A172 (cell line): ENCODE data around the gene ATXN2. TPM values are rescaled to one million over a fixed set of nuclear protein-coding genes. Genes with fewer than 3 reads are reported as not detected.
"Not testable (repeated sequence)": the region's sequence is repeated elsewhere in the genome, so short reads cannot be mapped to it uniquely, and the experiment has no call there.

Source experiments
- DNase-seq: peaks from one replicate; pipeline ENCODE4 v3.0.0-alpha.2; 2015; ENCODE audit warnings: low spot score
- total RNA-seq: library from RNA; depleted of rRNA; stranded (reverse); fragments of >200 nt; shearing (Covaris generic); gene quantifications from 2 replicates; pipeline ENCODE4 v1.2.3, GENCODE V29; 2014

Gene ATXN2
- total RNA-seq, 1 experiment from 2014 or later = 25.6 TPM

DNA sequence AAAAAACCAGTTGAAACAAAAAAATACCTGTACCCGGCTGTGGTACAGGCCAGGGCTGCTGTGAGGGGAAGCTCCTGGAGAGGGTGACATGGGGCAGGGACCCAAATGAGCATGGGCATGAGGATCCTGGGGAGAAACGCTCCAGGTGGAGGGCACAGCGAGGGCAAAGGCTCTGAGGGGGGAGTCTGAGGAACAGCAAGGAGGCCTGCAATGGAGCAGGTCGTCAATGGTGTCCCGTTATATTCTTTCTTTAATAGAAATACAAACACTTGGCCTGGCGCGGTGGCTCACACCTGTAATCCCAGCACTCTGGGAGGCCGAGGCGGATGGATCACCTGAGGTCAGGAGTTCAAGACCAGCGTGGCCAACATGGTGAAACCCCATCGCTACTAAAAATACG lies 1.9 kb upstream of the ATXN2 start:
- DNase-seq = not testable (repeated sequence)

DNA sequence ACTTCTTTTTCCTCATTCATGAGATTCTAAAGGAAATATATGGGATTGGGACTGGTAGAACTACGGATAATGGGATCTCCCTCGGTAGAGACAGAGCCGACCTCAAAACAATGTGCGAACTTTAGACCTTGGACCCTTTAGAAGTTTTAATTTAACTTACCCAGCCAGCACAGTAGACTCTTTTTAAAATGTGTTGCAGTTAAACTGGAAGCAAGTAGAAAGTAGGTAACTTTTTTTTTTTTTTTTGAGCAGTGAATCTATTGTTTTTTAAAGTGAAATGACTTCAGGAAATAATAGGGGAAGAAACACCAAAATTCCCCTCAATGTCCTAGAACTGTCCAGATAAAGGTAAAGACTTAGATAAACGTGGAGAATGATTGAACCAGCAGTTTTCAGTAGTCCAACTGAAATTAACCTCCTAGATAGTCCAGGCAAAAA lies 1.1 kb upstream of the ATXN2 start:
- DNase-seq = no peak

DNA sequence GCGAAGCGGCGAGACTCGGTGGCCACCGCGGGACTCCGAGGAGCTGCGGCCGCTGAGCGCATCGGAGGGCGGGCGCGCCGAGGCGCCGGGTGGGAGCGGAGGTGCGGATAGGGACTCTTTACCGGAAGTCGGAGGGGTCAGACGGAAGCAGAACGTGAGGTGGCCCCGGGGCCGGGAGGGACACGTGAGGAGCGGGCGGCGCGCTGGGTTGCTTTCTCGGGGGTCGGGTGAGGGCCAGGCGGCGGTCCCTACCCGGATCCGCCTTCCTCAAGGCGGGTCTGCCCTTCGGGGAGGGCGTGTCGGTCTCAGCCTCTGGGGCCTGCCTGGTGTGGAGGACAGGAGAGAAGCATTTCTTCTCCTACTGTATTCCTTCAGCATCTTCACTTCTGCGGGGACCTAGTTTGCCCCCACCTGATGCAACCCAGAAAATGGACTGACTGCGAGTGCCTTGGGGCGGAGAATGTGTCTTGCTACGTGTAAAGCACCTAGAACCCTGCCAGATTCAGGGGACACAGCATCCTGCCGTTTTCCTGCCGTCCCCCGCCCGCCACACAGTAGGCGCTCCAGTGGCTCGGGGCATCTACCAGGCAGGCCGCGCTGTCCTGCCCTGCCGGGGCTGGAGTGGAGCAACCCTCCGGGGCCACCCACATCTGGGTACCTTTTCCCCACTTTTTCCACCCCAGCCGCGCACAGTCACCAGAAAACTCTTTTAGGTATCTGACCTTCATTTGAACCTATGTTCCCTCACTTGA lies 514 bp upstream of the ATXN2 start:
- peak; percentile 80 for DNase-seq

DNA sequence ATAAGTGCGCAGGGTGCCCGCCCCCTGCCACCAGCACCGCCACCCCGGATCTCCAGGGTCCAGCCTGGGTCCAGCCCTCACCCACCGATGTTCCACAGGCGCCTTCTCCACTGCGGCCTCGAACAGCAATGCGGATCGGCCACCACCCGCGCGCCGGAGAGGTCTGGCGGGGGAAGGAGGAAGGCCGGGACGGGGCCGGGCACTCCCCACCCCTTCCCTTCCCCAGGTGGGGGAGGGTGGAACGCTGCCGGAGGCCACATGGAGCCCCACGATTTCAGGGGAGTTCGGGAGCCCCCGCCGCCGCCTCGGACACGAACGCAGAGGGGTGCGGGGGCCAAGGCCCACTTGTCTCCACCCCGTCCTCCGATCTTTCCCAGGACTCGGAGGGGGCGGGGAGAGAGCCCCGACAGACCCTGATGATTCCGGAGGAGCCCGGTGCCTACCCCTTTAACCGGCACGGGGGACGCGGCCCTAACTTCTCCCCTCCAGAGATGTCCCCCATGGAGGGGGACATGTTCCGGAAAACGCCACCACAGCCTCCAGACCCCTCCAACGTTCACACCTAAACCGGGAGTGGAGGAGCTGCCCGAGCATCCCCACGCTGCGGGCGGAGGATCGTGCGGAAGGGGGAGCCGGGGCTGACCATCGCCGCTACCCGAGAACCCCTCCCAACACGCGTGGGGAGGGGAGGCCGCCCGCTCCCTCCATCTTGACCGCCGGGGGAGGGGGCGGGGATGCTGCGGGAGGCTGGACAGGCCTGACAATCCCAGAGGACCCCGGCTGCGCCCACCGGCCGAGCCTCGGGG lies 1.1 kb downstream of the ATXN2 start:
- DNase-seq = no peak

DNA sequence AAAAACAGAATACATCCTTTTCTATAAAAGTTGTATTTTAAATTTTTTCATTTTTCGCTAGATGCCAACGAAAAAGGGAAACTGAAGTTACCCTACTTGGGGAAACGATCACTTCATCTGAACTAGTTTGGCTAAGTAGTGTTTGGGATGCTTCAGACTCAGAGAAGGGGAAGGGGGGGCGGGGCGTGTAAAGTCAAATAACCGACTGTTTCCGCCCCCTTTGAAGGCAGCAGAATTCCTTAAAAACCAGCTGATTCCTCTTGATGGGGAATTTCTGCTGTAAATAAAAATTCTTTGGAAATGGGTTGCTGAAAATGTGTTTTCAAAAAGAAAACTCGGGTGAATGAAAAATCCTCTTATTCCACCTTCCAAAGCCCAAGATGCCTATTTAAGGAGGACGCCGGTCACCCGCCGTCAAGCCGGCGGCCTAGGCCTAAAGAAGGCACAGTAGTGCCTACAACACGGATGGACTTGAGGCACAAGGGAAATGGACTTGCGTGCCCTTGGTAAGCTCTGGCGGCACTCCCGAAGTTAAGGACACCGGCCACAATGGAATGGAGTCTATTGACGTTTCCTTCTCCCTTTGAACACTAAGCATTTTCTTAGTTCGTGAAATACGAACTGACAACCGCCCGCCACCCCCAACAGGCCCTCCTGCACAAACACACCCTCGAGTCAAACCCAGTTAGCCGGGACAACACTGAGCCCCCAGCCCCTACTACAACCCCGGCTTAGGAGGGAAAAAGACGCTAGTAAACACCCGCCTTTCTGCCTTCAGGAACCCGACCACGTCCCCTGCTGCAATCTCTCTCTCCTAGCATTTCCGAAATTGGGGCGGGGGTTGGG lies 1.9 kb downstream of the ATXN2 start:
- peak; percentile 33 for DNase-seq

DNA sequence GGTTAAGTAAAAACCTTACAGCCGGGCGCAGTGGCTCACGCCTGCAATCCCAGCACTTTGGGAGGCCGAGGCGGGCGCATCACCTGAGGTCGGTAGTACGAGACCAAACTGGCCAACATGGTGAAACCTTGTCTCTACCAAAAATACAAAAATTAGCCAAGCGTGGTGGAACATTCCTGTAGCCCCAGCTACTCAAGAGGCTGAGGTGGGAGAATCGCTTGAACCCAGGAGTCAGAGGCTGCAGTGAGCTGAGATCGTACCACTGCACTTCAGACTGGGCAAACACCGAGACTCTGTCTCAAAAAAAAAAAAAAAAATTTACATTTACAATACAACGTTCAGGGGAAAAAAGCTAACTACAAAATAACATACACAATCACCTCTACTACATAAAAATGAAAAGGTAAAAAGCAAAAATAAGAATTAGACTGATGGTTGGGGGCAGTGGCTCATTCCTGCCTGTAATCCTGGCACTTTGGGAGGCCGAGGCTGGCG lies 3.7 kb downstream of the ATXN2 start:
- not testable (repeated sequence) for DNase-seq

DNA sequence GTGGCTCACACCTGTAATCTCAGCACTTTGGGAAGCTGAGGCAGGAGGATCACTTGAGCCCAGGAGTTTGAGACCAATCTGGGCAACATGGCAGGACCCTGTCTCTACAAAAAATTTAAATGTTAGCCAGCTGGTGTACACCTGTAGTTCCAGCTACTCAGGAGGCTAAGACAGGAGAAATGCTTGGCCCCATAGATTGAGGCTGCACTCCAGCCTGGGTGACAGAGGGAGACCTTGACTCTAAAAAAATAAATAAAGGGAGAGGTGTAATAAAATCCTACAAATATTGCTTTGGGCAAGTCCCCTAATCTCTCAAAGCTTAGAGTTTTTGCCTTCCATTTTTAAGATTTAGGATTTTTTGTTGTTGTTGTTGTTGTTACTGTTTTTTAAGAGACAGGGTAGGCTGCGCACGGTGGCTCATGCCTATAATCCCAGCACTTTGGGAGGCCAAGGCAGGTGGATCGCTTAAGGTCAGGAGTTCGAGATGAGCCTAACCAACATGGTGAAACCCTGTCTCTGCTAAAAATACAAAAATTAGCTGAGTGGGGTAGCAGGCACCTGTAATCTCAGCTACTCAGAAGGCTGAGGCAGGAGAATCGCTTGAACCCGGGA lies 7.6 kb downstream of the ATXN2 start:
- DNase-seq = not testable (repeated sequence)

DNA sequence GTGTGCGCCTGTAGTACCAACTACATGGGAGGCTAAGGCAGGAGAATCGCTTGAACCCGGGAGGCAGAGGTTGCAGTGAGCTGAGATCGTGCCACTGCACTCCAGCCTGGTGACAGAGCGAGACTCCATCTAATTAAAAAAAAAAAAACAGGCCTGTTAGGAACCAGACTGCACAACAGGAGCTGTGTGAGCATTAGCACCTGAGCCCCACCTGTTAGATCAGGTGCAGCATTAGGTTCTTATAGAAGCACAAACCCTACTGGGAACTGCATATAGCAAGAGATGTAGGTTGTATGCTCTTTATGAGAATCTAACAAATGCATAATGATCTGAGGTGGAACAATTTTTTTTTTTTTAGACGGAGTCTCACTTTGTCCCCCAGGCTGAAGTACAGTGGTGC lies 8.6 kb downstream of the ATXN2 start:
- no peak for DNase-seq

DNA sequence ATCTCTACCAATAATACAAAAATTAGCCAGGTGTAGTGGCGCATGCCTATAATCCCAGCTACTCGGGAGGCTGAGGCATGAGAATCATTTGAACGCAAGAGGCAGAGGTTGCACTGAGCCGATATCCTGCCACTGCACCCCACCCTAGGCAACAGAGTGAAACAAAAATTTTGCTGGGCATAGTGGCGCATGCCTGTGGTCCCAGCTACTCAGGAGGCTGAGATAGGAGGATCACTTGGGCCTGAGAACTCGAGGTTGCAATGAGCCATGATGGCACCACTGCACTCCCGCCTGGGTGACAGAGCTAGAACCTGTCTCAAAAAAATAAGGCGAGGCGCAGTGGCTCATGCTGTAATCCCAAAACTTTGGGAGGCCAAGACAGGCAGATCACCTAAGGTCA lies 9.5 kb downstream of the ATXN2 start:
- DNase-seq = no peak

DNA sequence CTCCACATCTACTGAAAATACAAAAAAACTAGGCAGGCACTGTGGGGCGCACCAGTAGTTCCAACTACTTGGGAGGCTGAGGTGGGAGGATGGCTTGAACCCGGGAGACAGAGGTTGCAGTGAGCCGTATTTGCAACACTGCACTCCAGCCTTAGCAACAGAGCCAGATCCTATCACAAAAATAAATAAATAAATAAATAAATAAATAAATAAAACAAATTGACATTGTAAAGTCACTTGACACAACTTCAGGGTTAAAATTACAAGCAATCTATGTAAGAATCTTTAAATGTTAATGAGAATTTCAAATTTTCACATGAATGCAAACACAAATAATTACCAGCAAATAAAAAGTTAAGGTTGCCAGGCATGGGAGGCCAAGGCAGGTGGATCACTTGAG lies 11.1 kb downstream of the ATXN2 start:
- no peak for DNase-seq

DNA sequence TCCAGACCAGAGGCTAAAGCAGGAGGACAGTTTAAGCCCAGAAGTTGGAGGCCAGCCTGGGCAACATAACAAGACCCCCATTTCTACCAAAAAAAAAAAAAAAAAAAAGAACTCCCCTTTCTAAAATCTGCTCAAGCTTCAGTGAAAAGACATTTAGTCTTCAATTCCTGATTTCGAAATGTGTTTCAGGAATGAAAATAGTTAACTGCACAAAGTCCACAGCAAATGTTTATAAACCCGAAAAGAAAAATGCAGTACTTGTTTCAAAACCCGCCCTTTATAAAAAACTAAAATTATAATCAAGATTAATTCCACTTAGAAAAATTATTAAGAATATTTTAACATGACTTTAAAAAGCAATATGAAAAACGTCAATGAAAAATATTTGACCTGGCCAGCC lies 12.1 kb downstream of the ATXN2 start:
- DNase-seq = no peak

DNA sequence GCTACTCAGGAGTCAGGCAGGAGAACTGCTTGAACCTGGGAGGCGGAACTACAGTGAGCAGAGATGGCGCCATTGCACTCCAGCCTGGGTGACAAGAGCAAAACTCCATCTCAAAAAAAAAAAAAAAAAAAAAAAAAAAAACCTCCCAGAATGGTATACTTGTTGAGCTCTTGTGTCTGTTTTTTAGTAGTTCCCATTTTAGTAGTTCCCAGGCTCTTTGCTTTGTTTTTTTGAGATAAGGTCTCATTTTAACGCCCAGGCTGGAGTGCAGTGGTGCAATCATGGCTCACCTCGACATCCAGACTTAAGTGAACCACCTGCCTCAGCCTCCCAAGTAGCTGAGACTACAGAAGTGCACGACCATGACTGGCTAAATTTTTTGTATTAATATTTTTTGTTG lies 13.4 kb downstream of the ATXN2 start:
- no peak for DNase-seq

DNA sequence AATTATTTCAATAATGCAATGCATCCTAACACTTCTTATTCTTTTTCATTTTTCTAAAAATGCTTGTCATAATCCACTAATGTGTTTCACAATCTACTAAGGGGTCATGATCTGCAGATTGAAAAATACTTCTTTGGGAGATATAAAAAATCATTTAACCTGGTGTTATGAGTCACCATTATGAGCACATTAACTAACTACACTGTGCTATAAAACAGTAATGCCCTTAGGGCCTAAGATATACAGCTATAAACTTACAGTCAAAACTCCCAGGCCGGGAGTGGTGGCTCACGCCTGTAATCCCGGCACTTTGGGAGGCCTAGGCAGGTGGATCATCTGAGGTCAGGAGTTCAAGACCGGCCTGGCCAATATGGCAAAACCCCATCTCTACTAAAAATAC lies 14.2 kb downstream of the ATXN2 start:
- no peak for DNase-seq

DNA sequence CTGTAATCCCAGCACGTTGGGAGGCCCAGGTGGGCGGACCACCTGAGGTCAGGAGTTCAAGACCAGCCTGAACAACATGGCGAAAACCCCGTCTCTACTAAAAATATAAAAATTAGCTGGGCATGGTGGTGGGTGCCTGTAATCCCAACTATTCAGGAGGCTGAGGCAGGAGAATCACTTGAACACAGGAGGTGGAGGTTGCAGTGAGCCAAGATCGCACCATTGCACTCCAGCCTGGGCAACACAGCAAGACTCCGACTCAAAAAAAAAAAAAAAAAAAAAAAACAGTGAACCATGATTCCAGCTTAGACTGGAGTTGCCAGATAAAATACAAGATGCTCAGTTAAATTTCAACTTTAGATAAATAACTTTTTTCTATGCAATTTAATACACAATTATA lies 15.6 kb downstream of the ATXN2 start:
- DNase-seq = not testable (repeated sequence)

DNA sequence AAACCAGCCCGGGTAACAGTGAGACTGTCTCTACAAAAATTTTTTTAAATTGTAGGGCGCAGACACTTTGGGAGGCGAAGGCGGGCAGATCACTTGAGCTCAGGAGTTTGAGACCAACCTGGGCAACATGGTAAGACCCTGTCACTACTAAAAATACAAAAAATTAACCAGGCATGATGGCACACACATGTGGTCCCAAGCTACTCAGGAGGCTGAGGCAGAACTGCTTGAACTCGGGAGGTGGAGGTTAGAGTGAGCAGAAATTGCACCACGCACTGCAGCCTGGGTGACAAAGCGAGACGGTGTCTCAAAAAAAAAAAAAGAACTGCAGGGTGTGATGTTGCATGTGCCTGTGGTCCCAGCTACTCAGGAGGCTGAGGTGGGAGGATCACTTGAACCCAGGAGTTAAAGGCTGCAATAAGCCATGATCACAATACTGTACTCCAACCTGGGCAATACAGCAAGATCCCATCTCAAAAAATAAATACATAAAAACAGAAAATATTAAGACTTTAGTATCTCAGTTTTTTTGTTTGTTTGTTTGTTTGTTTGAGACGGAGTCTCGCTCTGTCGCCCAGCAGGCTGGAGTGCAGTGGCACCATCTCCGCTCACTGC lies 16.9 kb downstream of the ATXN2 start:
- DNase-seq = no peak

DNA sequence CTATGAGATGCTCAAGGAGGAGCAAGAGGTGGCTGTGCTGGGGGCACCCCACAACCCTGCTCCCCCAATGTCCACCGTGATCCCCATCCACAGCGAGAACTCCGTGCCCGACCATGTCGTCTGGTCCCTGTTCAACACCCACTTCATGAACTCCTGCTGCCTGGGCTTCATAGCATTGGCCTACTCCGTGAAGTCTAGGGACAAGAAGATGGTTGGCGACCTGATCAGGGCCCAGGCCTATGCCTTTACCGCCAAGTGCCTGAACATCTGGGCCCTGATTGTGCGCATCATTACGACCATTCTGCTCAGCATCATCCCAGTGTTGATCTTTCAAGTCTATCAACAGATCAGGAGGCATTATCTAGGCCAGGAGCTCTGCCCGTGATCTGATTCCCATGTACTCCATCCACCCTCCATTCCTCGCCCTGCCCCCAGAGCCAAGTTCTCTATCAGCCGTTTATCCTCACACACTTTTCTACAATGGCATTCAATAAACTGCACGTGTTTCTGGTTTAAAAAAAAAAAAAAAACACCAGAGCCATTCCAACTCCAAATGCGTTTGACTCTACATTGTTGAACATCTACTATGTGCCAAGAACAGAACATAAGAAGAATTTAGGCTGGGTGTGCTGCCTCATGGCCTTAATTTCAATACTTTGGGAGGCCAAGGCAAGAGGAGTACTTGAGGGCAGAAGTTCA lies 17.5 kb downstream of the ATXN2 start:
- no peak for DNase-seq

DNA sequence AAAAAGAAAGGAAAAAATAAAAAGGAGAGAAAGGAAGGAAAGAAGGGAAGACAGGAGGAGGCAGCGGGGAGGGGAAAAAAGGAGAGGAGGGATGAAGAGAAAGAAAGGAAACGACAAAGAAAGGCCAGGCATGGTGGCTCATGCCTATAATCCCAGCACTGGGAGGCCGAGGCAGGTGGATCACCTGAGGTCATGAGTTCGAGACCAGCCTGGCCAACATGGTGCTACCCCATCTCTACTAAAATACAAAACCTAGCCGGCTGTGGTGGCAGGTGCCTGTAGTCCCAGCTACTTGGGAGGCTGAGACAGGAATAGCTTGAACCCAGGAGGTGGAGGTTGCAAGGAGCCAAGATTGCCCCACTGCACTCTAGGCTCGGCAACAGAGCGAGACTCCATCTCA lies 18.4 kb downstream of the ATXN2 start:
- DNase-seq = no peak

DNA sequence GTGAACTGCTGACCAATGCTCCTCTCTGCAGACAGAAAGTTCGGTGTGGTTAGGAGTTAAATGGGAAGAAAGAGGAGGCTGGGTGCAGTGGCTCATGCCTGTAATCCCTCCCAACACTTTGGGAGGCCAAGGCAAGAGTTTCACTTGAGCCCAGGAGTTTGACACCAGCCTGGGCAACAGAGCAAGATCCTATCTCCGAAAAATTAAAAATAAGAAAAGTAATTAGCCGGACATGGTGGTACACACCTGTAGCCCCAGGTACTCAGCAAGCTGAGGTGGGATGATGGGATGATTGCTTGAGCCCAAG lies 19.0 kb downstream of the ATXN2 start:
- no peak for DNase-seq

DNA sequence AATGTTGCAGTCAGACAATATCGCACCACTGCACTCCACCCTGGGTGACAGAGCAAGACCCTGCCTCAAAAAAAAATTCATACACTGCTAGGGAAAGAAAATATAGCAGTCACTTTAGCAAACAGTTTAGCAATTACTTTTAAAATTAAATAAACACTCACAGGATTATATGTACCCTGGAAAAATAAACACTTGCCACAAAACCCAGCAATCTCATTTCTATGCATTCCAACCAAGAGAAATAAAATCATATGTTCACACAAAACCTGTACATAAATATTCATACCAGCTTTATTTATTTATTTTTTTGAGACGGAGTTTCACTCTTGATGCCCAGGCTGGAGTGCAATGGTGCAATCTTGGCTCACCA lies 20.2 kb downstream of the ATXN2 start:
- no peak for DNase-seq

DNA sequence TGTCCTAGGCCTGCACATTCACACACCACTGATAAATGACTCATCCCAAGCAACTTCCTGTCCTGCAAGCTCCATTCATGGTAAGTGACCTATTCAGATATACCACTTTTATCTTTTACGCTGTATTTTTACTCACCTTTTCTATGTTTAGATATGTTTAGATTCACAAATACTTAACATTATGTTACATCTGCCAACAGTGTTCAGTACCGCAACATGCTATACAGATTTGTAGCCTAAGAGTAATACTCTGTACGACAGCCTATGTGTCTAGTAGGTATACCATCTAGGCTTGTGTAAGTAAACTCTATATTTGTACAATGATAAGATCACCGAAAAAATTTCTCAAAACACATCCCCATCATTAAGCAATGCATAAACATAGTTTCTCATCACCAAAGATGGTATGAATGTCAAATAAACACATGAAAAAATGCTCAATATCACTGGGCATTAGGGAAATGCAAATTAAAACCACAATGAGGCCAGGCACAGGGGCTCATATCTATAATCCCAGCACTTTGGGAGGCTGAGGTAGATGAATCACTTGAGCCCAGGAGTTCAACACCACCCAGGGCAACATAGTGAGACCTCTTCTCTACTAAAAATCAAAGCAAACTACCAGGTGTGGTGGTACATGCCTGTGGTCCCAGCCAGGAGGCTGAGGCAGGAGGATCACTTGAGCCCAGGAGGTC lies 20.7 kb downstream of the ATXN2 start:
- DNase-seq = peak; percentile 81
